ENCODE results near the gene DNAH14. TPM values are rescaled to one million over a fixed set of nuclear protein-coding genes. Genes with fewer than 3 reads are reported as not detected.
"Not testable (repeated sequence)": the region's sequence is repeated elsewhere in the genome, so short reads cannot be mapped to it uniquely, and the experiment has no call there.

The DNAH14 gene
- total RNA-seq, 1 donor from 2014 or later = 14.4 TPM

GRCh38 chr1:224958490-224958889 lies 29.0 kb downstream of the DNAH14 start:
- Histone ChIP-seq H3K4me3 (no peak overlapping the region), H3K27me3 (ENCODE audit: low read depth) (no peaks in the 10 kb centered on the region), H3K4me1 (no peaks in the 10 kb centered on the region), H3K36me3 (no peaks in the 10 kb centered on the region), H3K9me3 (no peaks in the 10 kb centered on the region), H3K27ac (no peak overlapping the region)
- TF ChIP-seq CTCF (IDR thresholded peaks at IDR 0.05) = no peak
- DNase-seq (no peak), ATAC-seq (no peak)
- intact Hi-C loops (cut with DNase I) = no loop called here

GRCh38 chr1:224959115-224959514 lies 29.6 kb downstream of the DNAH14 start:
- no peaks in the 10 kb centered on the region for H3K27me3 ChIP-seq (ENCODE audit: low read depth)
- no peaks in the 10 kb centered on the region for H3K9me3 ChIP-seq
- no peak overlapping the region for H3K4me3 ChIP-seq
- H3K36me3 ChIP-seq = no peaks in the 10 kb centered on the region
- intact Hi-C loops (cut with DNase I) = no loop called here
- no peak for TF ChIP-seq CTCF (IDR thresholded peaks at IDR 0.05)
- ATAC-seq (no peak), DNase-seq (no peak)
- no peaks in the 10 kb centered on the region for H3K4me1 ChIP-seq
- no peak overlapping the region for H3K27ac ChIP-seq

- H3K27ac ChIP-seq = no peak overlapping the region
- H3K9me3 ChIP-seq = no peaks in the 10 kb centered on the region
- H3K36me3 ChIP-seq = no peaks in the 10 kb centered on the region
- no peak for ATAC-seq
- TF ChIP-seq CTCF (IDR thresholded peaks at IDR 0.05) = no peak
- no peak for DNase-seq
- intact Hi-C loops (cut with DNase I) = no loop called here
- no peaks in the 10 kb centered on the region for H3K27me3 ChIP-seq (ENCODE audit: low read depth)
- H3K4me1 ChIP-seq = no peaks in the 10 kb centered on the region
- no peak overlapping the region for H3K4me3 ChIP-seq
Measured at GRCh38 chr1:224959656-224960055, 30.2 kb downstream of the DNAH14 start.

- peak in 1 of 2 donors; percentile 21 for ATAC-seq
Measured at GRCh38 chr1:224980181-224980580, 50.7 kb downstream of the DNAH14 start.

GRCh38 chr1:224981922-224982354 lies 52.5 kb downstream of the DNAH14 start:
- H3K4me1 ChIP-seq; DNase-seq; ATAC-seq; H3K27ac ChIP-seq; H3K4me3 ChIP-seq; H3K36me3 ChIP-seq; H3K27me3 ChIP-seq (ENCODE audit: low read depth); intact Hi-C loops (cut with DNase I); H3K9me3 ChIP-seq: not testable (repeated sequence)

More at GRCh38 chr1:224980181-224980580, 50.7 kb downstream of the DNAH14 start:
- H3K9me3 ChIP-seq = no peaks in the 10 kb centered on the region
- H3K4me3 ChIP-seq = no peak overlapping the region
- no peaks in the 10 kb centered on the region for H3K27me3 ChIP-seq (ENCODE audit: low read depth)
- H3K4me1 ChIP-seq = no peaks in the 10 kb centered on the region
- TF ChIP-seq CTCF (IDR thresholded peaks at IDR 0.05) = no peak
- H3K36me3 ChIP-seq = no peaks in the 10 kb centered on the region
- DNase-seq = no peak
- H3K27ac ChIP-seq = no peak overlapping the region
- intact Hi-C loops (cut with DNase I) = no loop called here

- H3K36me3 ChIP-seq = no peaks in the 10 kb centered on the region
- intact Hi-C loops (cut with DNase I) = no loop called here
- no peaks in the 10 kb centered on the region for H3K27me3 ChIP-seq (ENCODE audit: low read depth)
- ATAC-seq (no peak), DNase-seq (no peak)
- no peaks in the 10 kb centered on the region for H3K4me1 ChIP-seq
- H3K27ac ChIP-seq = no peak overlapping the region
- H3K4me3 ChIP-seq = no peak overlapping the region
- TF ChIP-seq CTCF (IDR thresholded peaks at IDR 0.05) = no peak
- H3K9me3 ChIP-seq = no peaks in the 10 kb centered on the region
Measured at GRCh38 chr1:224988042-224988441, 58.6 kb downstream of the DNAH14 start.
